PFSK-1 (cell line): Measurements from ENCODE around the gene NME3.

Source experiments
- FOXP2 ChIP-seq: optimal IDR thresholded peaks from 2 replicates; pipeline ENCODE3; 2011; ENCODE audit warnings: borderline replicate concordance, control low read depth, inconsistent platforms; ENCODE audit not compliant: insufficient read depth; ENCODE audit errors: extremely low read length, extremely low read depth
- POLR2AphosphoS5 ChIP-seq: IDR thresholded peaks from 2 replicates; pipeline ENCODE4 v1.6.1; 2012; ENCODE audit warnings: low read depth, mild to moderate bottlenecking, control low read depth, low read length, moderate library complexity
- SIN3A ChIP-seq: IDR thresholded peaks from 2 replicates; pipeline ENCODE4 v1.6.1; 2012; ENCODE audit warnings: mild to moderate bottlenecking, low read length, moderate library complexity, borderline replicate concordance; ENCODE audit not compliant: insufficient read depth
- TAF1 ChIP-seq: IDR thresholded peaks from 2 replicates; pipeline ENCODE4 v1.6.1; 2012; ENCODE audit warnings: low read length, control low read depth, borderline replicate concordance; ENCODE audit not compliant: insufficient read depth
- TF ChIP-seq, protein P1 (sequence below), 2 experiments: IDR thresholded peaks; 2 replicates each; pipeline versions ENCODE4 v1.6.1 to v1.8.0; 2011 to 2012; ENCODE audit warnings: low read depth in 2 of 2, low read length in 2 of 2, control low read depth in 1 of 2, inconsistent platforms in 1 of 2, mild to moderate bottlenecking in 1 of 2, moderate library complexity in 1 of 2; ENCODE audit not compliant: insufficient read depth in 1 of 2

GRCh38 chr16:1751946-1752345 lies 19.4 kb downstream of the NME3 start:
- TF ChIP-seq, protein P1, sequence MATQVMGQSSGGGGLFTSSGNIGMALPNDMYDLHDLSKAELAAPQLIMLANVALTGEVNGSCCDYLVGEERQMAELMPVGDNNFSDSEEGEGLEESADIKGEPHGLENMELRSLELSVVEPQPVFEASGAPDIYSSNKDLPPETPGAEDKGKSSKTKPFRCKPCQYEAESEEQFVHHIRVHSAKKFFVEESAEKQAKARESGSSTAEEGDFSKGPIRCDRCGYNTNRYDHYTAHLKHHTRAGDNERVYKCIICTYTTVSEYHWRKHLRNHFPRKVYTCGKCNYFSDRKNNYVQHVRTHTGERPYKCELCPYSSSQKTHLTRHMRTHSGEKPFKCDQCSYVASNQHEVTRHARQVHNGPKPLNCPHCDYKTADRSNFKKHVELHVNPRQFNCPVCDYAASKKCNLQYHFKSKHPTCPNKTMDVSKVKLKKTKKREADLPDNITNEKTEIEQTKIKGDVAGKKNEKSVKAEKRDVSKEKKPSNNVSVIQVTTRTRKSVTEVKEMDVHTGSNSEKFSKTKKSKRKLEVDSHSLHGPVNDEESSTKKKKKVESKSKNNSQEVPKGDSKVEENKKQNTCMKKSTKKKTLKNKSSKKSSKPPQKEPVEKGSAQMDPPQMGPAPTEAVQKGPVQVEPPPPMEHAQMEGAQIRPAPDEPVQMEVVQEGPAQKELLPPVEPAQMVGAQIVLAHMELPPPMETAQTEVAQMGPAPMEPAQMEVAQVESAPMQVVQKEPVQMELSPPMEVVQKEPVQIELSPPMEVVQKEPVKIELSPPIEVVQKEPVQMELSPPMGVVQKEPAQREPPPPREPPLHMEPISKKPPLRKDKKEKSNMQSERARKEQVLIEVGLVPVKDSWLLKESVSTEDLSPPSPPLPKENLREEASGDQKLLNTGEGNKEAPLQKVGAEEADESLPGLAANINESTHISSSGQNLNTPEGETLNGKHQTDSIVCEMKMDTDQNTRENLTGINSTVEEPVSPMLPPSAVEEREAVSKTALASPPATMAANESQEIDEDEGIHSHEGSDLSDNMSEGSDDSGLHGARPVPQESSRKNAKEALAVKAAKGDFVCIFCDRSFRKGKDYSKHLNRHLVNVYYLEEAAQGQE (IDR thresholded peaks at IDR 0.05; ENCODE audit: insufficient read depth in 1 of 2, low read depth in 2 of 2, low read length in 2 of 2): no peak
- TF ChIP-seq POLR2AphosphoS5: no peak
- TF ChIP-seq FOXP2: no peak
- no peak for TF ChIP-seq TAF1
- TF ChIP-seq SIN3A: no peak
